A549 (cell line): ENCODE measurements around the gene ARMH3. TPM values are rescaled to one million over a fixed set of nuclear protein-coding genes. Genes with fewer than 3 reads are reported as not detected.

Experiments
- ATAC-seq, 2 experiments: fragments of 200-7000 bp in 1 of 2; fragments of >200 bp in 1 of 2; cut with Nextera tagmentation in 1 of 2; cut with Tn5 transposase in 1 of 2; 3 replicates each; pipeline versions ENCODE4 v1.8.0 to v1.9.1; 2018 to 2020; ENCODE audit warnings: mild to moderate bottlenecking in 1 of 2, moderate library complexity in 1 of 2
- CTCF ChIA-PET: fragments of 300-600 bp; sonication (Branson Sonifier 250); formaldehyde crosslinking; extraction: SDS; loops from one replicate; lab custom pipeline; 2021; ENCODE audit warnings: antibody characterized with exemption, inconsistent platforms; lab: Yijun Ruan, JAX
- POLR2A ChIA-PET: fragments of 350-600 bp; formaldehyde crosslinking; extraction: SDS; loops from one replicate; lab custom pipeline; 2021; ENCODE audit warnings: antibody characterized with exemption, inconsistent platforms; lab: Yijun Ruan, JAX
- DNase-seq, 2 experiments: peaks; one replicate each; pipeline versions ENCODE4 v3.0.0 to v3.0.0-alpha.2; 2011 to 2016; ENCODE audit warnings: low read depth in 1 of 2, low spot score in 1 of 2
- FAIRE-seq: peaks from 2 replicates; lab custom pipeline; 2011; peaks lifted over from hg19 to GRCh38; lab: Jason Lieb, UNC
- H3K27ac ChIP-seq, 2 experiments: fragments of >200 bp; sonication (Bioruptor Twin); formaldehyde crosslinking; 3 replicates each; pipeline ENCODE4 v1.5.1; 2016 to 2017
- H3K4me1 ChIP-seq: fragments of >200 bp; sonication (Bioruptor Twin); formaldehyde crosslinking; 3 replicates; pipeline ENCODE4 v1.6.1; 2016
- H3K4me2 ChIP-seq: fragments of >200 bp; sonication (Bioruptor Twin); formaldehyde crosslinking; 3 replicates; pipeline ENCODE4 v1.6.1; 2016
- H3K4me3 ChIP-seq: fragments of >200 bp; sonication (Bioruptor Twin); formaldehyde crosslinking; 3 replicates; pipeline ENCODE4 v1.5.1; 2016
- H3K9me3 ChIP-seq: fragments of >200 bp; sonication (Bioruptor Twin); formaldehyde crosslinking; 3 replicates; pipeline ENCODE4 v1.6.1; 2016
- ATOH8 ChIP-seq: fragments of 250-450 bp; sonication (Bioruptor Pico); IDR thresholded peaks from 2 replicates; pipeline ENCODE4 v1.5.0; 2020; ENCODE audit warnings: low read depth, mild to moderate bottlenecking, moderate library complexity
- BHLHE40 ChIP-seq: IDR thresholded peaks from 2 replicates; pipeline ENCODE4 v1.6.1; 2012; ENCODE audit warnings: low read depth, low read length, inconsistent platforms
- CBX2 ChIP-seq: fragments of 200-600 bp; sonication (generic); IDR thresholded peaks from 2 replicates; pipeline ENCODE4 v1.6.1; 2016; ENCODE audit warnings: low read depth, mild to moderate bottlenecking, borderline replicate concordance
- CBX8 ChIP-seq: fragments of 200-600 bp; sonication (generic); IDR thresholded peaks from 2 replicates; pipeline ENCODE4 v1.6.1; 2016
- CEBPB ChIP-seq, 2 experiments: fragments of >200 bp in 1 of 2; sonication (Bioruptor Twin) in 1 of 2; formaldehyde crosslinking in 1 of 2; IDR thresholded peaks; 2 replicates each; pipeline ENCODE4 v1.6.1; 2012 to 2016
- CHD2 ChIP-seq: fragments of 150-350 bp; IDR thresholded peaks from 2 replicates; pipeline ENCODE4 v1.6.1; 2014; ENCODE audit warnings: low read length; ENCODE audit not compliant: partially characterized antibody
- CTCF ChIP-seq: fragments of >200 bp; sonication (Bioruptor Twin); formaldehyde crosslinking; IDR thresholded peaks from 3 replicates; pipeline ENCODE4 v1.5.1; 2016
- EHF ChIP-seq: fragments of 250-450 bp; sonication (Bioruptor Pico); IDR thresholded peaks from 2 replicates; pipeline ENCODE4 v1.5.0; 2020; ENCODE audit warnings: mild to moderate bottlenecking
- EHMT2 ChIP-seq: fragments of 200-600 bp; sonication (generic); IDR thresholded peaks from 2 replicates; pipeline ENCODE4 v1.6.1; 2016; ENCODE audit warnings: antibody characterized with exemption, low read depth, mild to moderate bottlenecking, moderate library complexity
- FOSL2 ChIP-seq, 2 experiments: fragments of 450-650 bp in 1 of 2; fragments of >200 bp in 1 of 2; sonication (Bioruptor Twin) in 1 of 2; formaldehyde crosslinking; IDR thresholded peaks; 2 replicates each; pipeline versions ENCODE4 v1.5.0 to v1.6.1; 2016 to 2020; ENCODE audit warnings: mild to moderate bottlenecking in 1 of 2, moderate library complexity in 1 of 2
- GATA3 ChIP-seq: IDR thresholded peaks from 2 replicates; pipeline ENCODE4 v1.6.1; 2012; ENCODE audit warnings: borderline replicate concordance
- HES2 ChIP-seq: fragments of >200 bp; sonication (Bioruptor Twin); formaldehyde crosslinking; IDR thresholded peaks from 2 replicates; pipeline ENCODE4 v1.6.1; 2016
- HEYL ChIP-seq: fragments of 250-450 bp; sonication (Bioruptor Pico); IDR thresholded peaks from 2 replicates; pipeline ENCODE4 v1.8.0; 2021; ENCODE audit warnings: mild to moderate bottlenecking, moderate library complexity
- HMGXB4 ChIP-seq: fragments of 250-450 bp; sonication (Bioruptor Pico); IDR thresholded peaks from 2 replicates; pipeline ENCODE4 v1.5.0; 2021; ENCODE audit warnings: mild to moderate bottlenecking, moderate library complexity, borderline replicate concordance
- HOXB13 ChIP-seq: fragments of 250-450 bp; sonication (Bioruptor Pico); IDR thresholded peaks from 2 replicates; pipeline ENCODE4 v1.5.0; 2020; ENCODE audit warnings: low read depth, mild to moderate bottlenecking, moderate library complexity
- JUN ChIP-seq, 2 experiments: fragments of >200 bp; sonication (Bioruptor Twin); formaldehyde crosslinking; IDR thresholded peaks; 2 replicates in 1 of 2; 3 replicates in 1 of 2; pipeline ENCODE4 v1.6.1; 2016 to 2017
- MYC ChIP-seq: IDR thresholded peaks from 2 replicates; pipeline ENCODE4 v1.6.1; 2012; ENCODE audit warnings: mild to moderate bottlenecking, inconsistent platforms, low read length, improper control_type of control experiment, borderline replicate concordance
- NFE2L2 ChIP-seq: fragments of 150-350 bp; conservative IDR thresholded peaks from 2 replicates; pipeline ENCODE4 v1.6.1; 2014; ENCODE audit warnings: low read length
- RAD21 ChIP-seq, 2 experiments: fragments of >200 bp in 1 of 2; sonication (Bioruptor Twin) in 1 of 2; formaldehyde crosslinking in 1 of 2; IDR thresholded peaks in 1 of 2; conservative IDR thresholded peaks in 1 of 2; 2 replicates in 1 of 2; 3 replicates in 1 of 2; pipeline ENCODE4 v1.6.1; 2012 to 2018; ENCODE audit warnings: inconsistent platforms in 1 of 2
- RARB ChIP-seq: fragments of 250-450 bp; sonication (Bioruptor Pico); IDR thresholded peaks from 2 replicates; pipeline ENCODE4 v1.8.0; 2021; ENCODE audit warnings: mild to moderate bottlenecking, moderate library complexity
- TFCP2L1 ChIP-seq: fragments of 250-450 bp; sonication (Bioruptor Pico); IDR thresholded peaks from 2 replicates; pipeline ENCODE4 v1.5.0; 2021; ENCODE audit warnings: mild to moderate bottlenecking
- ZC3H11A ChIP-seq: fragments of 450-650 bp; IDR thresholded peaks from 2 replicates; pipeline ENCODE4 v1.6.1; 2014; ENCODE audit warnings: antibody characterized with exemption, mild to moderate bottlenecking
- WGBS: methylation state at CpG from one replicate; pipeline ENCODE4 v1.1.6; 2017; ENCODE audit errors: missing lambda C conversion rate; 5-methylcytosine and 5-hydroxymethylcytosine counted together
- polyA plus RNA-seq, 4 experiments: library from polyadenylated mRNA; depleted of rRNA in 3 of 4; stranded (reverse); fragments of >200 nt; fragmentation: RNase III in 1 of 4; extraction: RNeasy Plus Mini Kit Qiagen cat#74134 plus additional on column Dnase treatment in 1 of 4; gene quantifications; 2 replicates in 3 of 4; 3 replicates in 1 of 4; pipeline ENCODE4 v1.2.3, GENCODE V29; 2011 to 2017

The ARMH3 gene
- polyA plus RNA-seq, 2 of the 4 experiments (the other 2 are of a cell fraction) = 12.7 to 17.3 TPM

GRCh38 chr10:101857802-101858476 lies 198.0 kb downstream of the ARMH3 start:
- Histone ChIP-seq H3K4me3 (no peak overlapping the region), H3K4me2 (no peak overlapping the region), H3K9me3 (peaks cover 16% of the 10 kb centered on the region), H3K27ac (no peak overlapping the region), H3K4me1 (peaks cover 10% of the 10 kb centered on the region; the same call in 2 of the 3 replicates)
- no peak for FAIRE-seq
- TF ChIP-seq TFCP2L1 (CRISPR knock-in tag) (no peak), HEYL (no peak), HOXB13 (CRISPR knock-in tag) (no peak), NFE2L2 (no peak), CBX2 (no peak), HES2 (no peak), GATA3 (no peak), EHF (CRISPR knock-in tag) (no peak)
- CTCF ChIA-PET = interaction anchor here (0.6 to 8.4 kb wide), 9 partner anchors 12 to 152 kb away, joined by 3 to 71 read pairs (median 9); partner anchors contain the start of gene KCNIP2
- no peak for ATAC-seq
- 25% methylated on average over 1 of the region's 1 CpG for WGBS
- DNase-seq = no peak
- POLR2A ChIA-PET = no interaction called here

GRCh38 chr10:101856626-101857025 lies 199.3 kb downstream of the ARMH3 start:
- ChIA-PET CTCF (interaction anchor here (0.6 to 8.4 kb wide), 6 partner anchors 10 to 153 kb away, joined by 3 to 71 read pairs (median 5); partner anchors contain the start of gene KCNIP2), POLR2A (no interaction called here)
- ATAC-seq = no peak
- Histone ChIP-seq H3K9me3 (peaks cover 12% of the 10 kb centered on the region), H3K4me3 (no peak overlapping the region), H3K27ac (no peak overlapping the region)
- TF ChIP-seq ATOH8 (CRISPR knock-in tag) (no peak), ZC3H11A (no peak), RARB (CRISPR knock-in tag) (no peak), BHLHE40 (no peak), HOXB13 (CRISPR knock-in tag) (no peak), EHMT2 (no peak), CEBPB (IDR thresholded peaks at IDR 0.05) (no peak), RAD21 (conservative IDR thresholded peaks at IDR 0.05 in 1 of 2, IDR thresholded peaks at IDR 0.05 in 1 of 2) (no peak), HMGXB4 (CRISPR knock-in tag) (no peak), CTCF (no peak), JUN (IDR thresholded peaks at IDR 0.05) (no peak), HEYL (no peak), NFE2L2 (no peak), CBX8 (no peak), FOSL2 (IDR thresholded peaks at IDR 0.05) (no peak), FOSL2 (CRISPR knock-in tag; IDR thresholded peaks at IDR 0.05) (no peak), HES2 (no peak), CHD2 (no peak), MYC (no peak)
- TF ChIP-seq, all 56 proteins: peak for 0
- DNase-seq (no peak), FAIRE-seq (no peak)
- H3K4me2 ChIP-seq = no peak overlapping the region
- H3K4me1 ChIP-seq = peaks cover 10% of the 10 kb centered on the region; the same call in 2 of the 3 replicates
